HG03342 (cell line): ENCODE measurements around the gene CKAP2.
"Not testable (repeated sequence)": the region's sequence is repeated elsewhere in the genome, so short reads cannot be mapped to it uniquely, and the experiment has no call there.

ENCODE experiments used
- ATAC-seq: cut with Tn5 transposase; IDR thresholded peaks from one replicate; pipeline ENCODE4 v1.9.1; 2021; ENCODE audit warnings: mild to moderate bottlenecking, moderate library complexity; ENCODE audit not compliant: unreplicated experiment

Gene CKAP2

GRCh38 chr13:52454820-52455676 is at the start of gene CKAP2:
Gene CKAP2 (plus strand): TSS chr13:52455478. CDS start chr13:52455557, 79 bp downstream.
- peak; percentile 77 for ATAC-seq

GRCh38 chr13:52405767-52406494 is 49.3 kb upstream of the CKAP2 start, which contains the start of gene THSD1:
Gene THSD1 (minus strand): TSS chr13:52406172. CDS start chr13:52402600, 3,572 bp downstream.
- ATAC-seq: peak; percentile 46

GRCh38 chr13:52406629-52407028 is 48.6 kb upstream of the CKAP2 start:
- ATAC-seq: no peak

- ATAC-seq: not testable (repeated sequence)
These were observed 47.8 kb upstream of the CKAP2 start for GRCh38 chr13:52407436-52407835.

- ATAC-seq: not testable (repeated sequence)
These were observed 47.1 kb upstream of the CKAP2 start for GRCh38 chr13:52408071-52408658.

GRCh38 chr13:52411629-52412028 is 43.6 kb upstream of the CKAP2 start:
- peak; percentile 91 for ATAC-seq

- ATAC-seq: no peak
These were observed 43.1 kb upstream of the CKAP2 start for GRCh38 chr13:52412128-52412527.

GRCh38 chr13:52414051-52414450 is 41.2 kb upstream of the CKAP2 start:
- ATAC-seq: no peak

GRCh38 chr13:52414963-52415362 is 40.3 kb upstream of the CKAP2 start:
- no peak for ATAC-seq

- ATAC-seq: no peak
These were observed 36.2 kb upstream of the CKAP2 start for GRCh38 chr13:52419080-52419479.

- ATAC-seq: no peak
These were observed 34.1 kb upstream of the CKAP2 start for GRCh38 chr13:52421216-52421615.

GRCh38 chr13:52428295-52428694 is 27.0 kb upstream of the CKAP2 start:
- ATAC-seq: no peak

- ATAC-seq: no peak
These were observed 22.8 kb upstream of the CKAP2 start for GRCh38 chr13:52432456-52432855.

GRCh38 chr13:52446265-52446664 is 9.0 kb upstream of the CKAP2 start:
- no peak for ATAC-seq

- ATAC-seq: no peak
These were observed 7.9 kb upstream of the CKAP2 start for GRCh38 chr13:52447354-52447753.

- ATAC-seq: no peak
These were observed 7.3 kb upstream of the CKAP2 start for GRCh38 chr13:52447815-52448552.

- no peak for ATAC-seq
These were observed 5.8 kb upstream of the CKAP2 start for GRCh38 chr13:52449331-52450011.

- ATAC-seq: peak; percentile 70
These were observed 5.1 kb upstream of the CKAP2 start, which contains the start of gene VPS36 for GRCh38 chr13:52450012-52450792. Gene VPS36 (minus strand): TSS chr13:52450634. CDS start chr13:52450594, 40 bp downstream.

GRCh38 chr13:52450793-52451116 is 4.5 kb upstream of the CKAP2 start:
- no peak for ATAC-seq
